ENCODE results near the gene MACROD1.

MACROD1 gene

DNA sequence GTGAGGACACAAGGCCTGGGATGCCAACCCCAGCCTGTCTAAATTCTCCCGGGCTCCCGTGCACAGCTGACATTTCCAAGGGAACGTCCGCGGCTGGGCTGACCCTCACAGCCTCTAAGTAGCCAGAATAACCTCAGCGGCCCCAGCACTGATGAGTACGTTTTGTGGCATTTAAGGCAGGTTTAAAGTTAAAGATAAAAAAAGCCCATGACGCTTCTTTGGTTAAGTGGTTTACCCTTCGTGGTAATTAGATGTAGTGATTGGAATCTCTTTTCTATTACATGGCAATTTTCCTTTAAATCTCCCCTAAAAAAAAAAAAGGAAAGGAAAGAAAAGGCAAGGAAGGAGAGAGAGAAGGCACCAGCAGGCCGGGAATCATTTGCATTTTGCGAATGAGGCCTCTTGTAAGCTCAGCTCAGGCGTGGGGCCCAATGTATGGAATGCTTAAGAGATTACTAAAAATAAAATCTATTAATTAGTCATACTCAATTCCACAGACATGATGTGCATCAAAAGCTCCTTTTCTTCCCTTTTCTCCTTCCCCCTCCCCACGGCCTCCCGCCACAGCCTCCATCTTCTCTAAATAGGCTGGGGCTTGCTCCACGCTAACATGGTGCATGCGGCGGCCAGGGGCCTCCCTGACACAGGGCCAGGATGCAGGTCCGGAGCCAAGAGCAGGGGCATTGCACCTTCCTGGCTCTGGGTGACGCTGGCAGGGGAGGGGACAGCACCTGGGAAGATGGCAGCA is 44.1 kb downstream of the MACROD1 start:
- H3K4me3 ChIP-seq (ENCODE audit: low read depth, low read length), result no peak overlapping the region
- in situ Hi-C loops (cut with HindIII; ENCODE audit: low sequenced_read_pairs), result no loop called here
- peak; percentile 84 for DNase-seq (ENCODE audit: low read depth, low spot score)
- no peak for TF ChIP-seq CTCF (IDR thresholded peaks at IDR 0.05; ENCODE audit: low read depth, low read length)

DNA sequence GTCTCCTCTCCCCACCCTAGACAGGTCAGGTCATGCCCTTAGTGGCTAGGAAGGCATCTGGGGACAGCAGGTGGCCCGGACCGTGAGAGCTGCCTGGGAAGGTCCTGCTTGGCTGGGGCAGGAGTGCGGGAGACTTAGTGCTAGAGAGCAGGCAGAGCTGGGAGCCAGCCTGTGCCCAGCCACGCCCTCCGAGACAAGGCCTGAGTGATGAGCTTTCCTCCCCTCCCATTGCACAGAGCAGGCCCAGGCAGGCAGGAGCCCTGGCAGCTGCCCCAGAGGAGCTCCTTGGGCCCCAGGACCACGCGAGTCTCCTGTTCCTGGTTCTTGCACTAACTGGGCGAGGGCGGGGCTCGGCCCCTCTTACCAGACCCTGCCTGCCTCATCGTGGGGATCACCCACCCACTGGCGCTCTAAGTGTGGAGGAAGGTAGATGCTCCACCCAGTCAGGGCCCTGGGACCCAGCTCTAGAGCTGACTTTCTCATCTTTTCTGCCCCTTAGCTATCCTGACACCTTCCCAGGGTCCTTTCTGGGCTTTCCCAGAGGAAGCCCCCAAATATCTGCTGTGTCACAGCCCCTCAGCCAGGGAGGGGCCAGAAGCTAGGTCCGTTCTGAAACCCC is 44.9 kb downstream of the MACROD1 start:
- peak; percentile 3 for DNase-seq (ENCODE audit: low read depth, low spot score)
- in situ Hi-C loops (cut with HindIII; ENCODE audit: low sequenced_read_pairs), result no loop called here
- TF ChIP-seq CTCF (IDR thresholded peaks at IDR 0.05; ENCODE audit: low read depth, low read length), result no peak
- no peak overlapping the region for H3K4me3 ChIP-seq (ENCODE audit: low read depth, low read length)

GRCh38 chr11:64119700-64120099 is 46.2 kb downstream of the MACROD1 start:
- no peak overlapping the region for H3K4me3 ChIP-seq (ENCODE audit: low read depth, low read length)
- TF ChIP-seq CTCF (IDR thresholded peaks at IDR 0.05; ENCODE audit: low read depth, low read length), result no peak
- in situ Hi-C loops (cut with HindIII; ENCODE audit: low sequenced_read_pairs), result loop anchor here (10.0 kb wide), 1 partner anchor 115 kb away; no protein-coding TSS in a partner anchor
- no peak for DNase-seq (ENCODE audit: low read depth, low spot score)

DNA sequence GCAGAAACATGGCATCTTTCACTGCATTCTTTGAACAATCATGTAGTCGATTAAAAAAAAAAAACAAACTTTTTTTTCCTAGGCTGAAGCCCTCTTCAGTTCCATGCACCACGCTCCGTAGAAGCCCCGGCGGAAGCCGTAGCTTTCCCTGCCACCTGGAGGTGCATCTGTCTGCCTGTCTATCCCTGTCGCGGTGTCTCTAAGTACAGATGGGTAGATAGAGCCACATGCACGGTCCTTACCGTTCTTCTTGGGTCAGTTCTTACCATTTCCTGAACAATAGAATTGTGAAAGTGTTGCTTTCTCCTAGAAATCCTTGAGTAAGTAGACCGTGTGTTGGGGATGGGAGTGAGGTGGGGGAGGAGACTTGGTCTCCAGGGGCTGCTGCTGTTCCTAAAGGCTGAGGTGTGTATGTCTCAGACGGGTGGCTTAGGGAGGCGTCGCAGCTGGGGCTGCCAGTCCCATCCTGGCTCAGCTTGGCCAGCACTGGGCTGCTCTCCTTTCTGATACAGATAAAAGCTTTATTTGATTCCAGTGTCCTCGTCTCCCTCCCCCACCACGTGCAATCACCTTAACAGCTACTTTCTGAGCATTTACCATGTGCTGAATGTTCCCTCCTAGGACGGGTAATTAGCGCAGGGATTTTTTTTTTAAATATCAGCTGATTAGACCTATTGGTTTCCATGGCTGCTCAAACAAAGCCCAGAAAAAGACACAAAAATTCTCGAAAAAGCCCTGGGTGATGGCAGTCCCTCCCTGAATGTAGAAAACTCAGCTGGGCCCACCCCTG is 46.8 kb downstream of the MACROD1 start:
- no peak for TF ChIP-seq CTCF (IDR thresholded peaks at IDR 0.05; ENCODE audit: low read depth, low read length)
- in situ Hi-C loops (cut with HindIII; ENCODE audit: low sequenced_read_pairs), result loop anchor here (10.0 kb wide), 1 partner anchor 114 kb away; no protein-coding TSS in a partner anchor

DNA sequence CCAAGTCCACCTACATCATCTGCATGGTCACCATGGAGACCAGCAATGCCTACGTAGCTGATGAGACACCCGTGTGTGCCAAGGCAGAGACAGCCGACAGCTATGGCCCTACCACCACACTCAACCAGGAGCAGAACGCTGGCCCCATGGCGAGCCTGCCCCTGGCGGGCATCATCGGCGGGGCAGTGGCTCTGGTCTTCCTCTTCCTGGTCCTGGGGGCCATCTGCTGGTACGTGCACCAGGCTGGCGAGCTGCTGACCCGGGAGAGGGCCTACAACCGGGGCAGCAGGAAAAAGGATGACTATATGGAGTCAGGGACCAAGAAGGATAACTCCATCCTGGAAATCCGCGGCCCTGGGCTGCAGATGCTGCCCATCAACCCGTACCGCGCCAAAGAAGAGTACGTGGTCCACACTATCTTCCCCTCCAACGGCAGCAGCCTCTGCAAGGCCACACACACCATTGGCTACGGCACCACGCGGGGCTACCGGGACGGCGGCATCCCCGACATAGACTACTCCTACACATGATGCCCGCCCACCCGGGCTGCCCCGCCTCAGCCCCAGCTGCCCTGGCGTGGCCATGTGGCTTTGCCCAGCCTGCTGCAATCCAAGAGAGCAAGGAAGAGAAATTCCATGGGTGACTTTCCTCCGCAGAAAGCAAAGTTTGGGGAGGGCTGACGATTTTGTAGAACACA is 48.0 kb downstream of the MACROD1 start:
- in situ Hi-C loops (cut with HindIII; ENCODE audit: low sequenced_read_pairs), result loop anchor here (10.0 kb wide), 1 partner anchor 113 kb away; no protein-coding TSS in a partner anchor
- DNase-seq (ENCODE audit: low read depth, low spot score), result no peak
- H3K4me3 ChIP-seq (ENCODE audit: low read depth, low read length), result no peak overlapping the region
- no peak for TF ChIP-seq CTCF (IDR thresholded peaks at IDR 0.05; ENCODE audit: low read depth, low read length)

More for the DNA sequence above, 46.8 kb downstream of the MACROD1 start:
- no peak for DNase-seq (ENCODE audit: low read depth, low spot score)
- no peak overlapping the region for H3K4me3 ChIP-seq (ENCODE audit: low read depth, low read length)

Measured in astrocyte of the spinal cord (primary cell).